Stimulated activated CD4-positive, alpha-beta T cell treated with anti-CD3 and anti-CD28 coated beads, Interleukin-2, amount 100 ng/mL, for 24 hours (primary cell): Measurements from ENCODE around the gene SIX1.

ENCODE experiments used
- DNase-seq, 2 donors: peaks; one replicate each; pipeline ENCODE4 v3.0.0-alpha.2; 2020

Gene SIX1

DNA sequence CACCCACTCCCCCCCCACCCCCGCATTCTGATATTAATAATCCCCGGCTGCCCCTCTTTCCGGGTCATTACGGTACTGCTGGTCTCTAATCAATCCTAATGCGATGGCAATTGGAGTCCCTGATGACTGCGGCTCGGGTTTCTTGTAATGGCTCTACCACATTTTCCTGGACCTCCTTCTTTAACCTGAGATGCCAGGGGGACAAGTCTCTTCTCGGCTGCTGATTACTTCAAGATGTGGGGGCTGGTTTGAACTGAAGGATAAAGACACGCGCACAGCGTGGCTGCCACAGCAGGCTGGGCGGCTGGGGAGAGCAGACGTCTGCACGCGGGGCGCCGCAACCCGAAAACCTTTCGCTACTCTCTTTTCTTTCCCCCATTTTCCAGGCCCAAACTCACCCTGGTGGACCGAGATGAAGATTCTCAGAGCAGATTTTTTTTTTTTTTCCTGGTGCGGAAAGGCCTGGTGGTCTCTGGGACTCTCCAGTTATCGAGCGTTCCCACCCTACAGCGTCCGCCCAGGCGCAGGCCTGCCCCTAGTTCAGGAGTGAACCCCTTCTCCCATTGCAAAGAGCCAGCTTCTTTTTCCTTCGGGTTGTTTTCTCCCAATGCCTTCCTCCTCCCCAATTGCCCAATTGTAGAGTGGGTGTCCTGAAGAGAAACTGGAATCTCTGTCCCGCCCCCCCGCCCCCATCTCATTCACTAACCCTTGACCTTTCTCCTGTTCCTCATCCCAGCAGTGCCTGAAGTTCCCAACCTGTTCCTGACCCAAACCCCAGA, 6.0 kb upstream of the SIX1 start:
- DNase-seq, result no peak

DNA sequence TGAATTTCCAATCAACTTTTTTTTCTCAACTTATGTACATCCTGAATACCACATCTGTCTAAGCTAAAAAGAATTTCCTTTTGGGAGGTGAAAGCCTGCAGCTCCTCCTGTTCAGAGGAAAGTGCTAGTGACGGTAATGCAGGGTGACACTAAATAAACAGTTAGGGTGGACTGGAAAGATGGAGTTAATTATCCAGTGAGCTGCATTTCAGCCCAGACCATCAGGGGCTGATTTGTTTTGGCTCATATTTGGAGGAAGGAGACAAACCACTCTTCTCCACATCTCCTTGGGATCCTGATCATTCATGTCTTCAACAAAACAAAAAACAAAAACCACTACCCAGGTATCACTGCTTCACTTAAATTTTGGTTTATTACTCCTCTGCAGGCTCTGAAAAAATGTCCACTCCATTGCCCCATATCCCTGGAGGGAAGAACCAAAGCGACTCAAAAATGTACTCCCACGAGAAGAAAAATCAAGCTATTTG, 5.1 kb upstream of the SIX1 start:
- no peak for DNase-seq

DNA sequence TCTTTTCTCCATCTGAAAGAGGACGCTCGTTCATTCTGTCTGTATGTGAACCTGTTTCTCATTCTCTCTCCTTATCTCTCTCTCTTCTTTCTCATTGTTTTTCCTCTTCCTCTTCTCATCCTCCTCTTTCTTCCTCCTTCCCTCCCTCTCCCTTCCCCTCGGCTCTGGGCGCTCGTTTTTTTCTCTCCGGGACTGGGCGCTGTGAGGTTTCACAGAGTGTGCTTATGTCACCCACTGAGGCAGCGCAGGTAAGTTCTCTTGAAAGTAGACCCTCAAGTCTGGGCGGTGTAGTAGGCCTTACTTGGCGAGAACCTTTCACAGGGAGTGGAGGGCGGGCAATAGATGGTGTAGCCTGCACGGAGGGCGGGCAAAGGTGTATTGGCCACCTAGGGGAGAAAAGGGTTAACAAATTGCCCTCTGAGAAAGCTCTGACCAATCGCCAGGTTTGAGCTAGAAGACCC, 4.5 kb upstream of the SIX1 start:
- DNase-seq, result no peak

DNA sequence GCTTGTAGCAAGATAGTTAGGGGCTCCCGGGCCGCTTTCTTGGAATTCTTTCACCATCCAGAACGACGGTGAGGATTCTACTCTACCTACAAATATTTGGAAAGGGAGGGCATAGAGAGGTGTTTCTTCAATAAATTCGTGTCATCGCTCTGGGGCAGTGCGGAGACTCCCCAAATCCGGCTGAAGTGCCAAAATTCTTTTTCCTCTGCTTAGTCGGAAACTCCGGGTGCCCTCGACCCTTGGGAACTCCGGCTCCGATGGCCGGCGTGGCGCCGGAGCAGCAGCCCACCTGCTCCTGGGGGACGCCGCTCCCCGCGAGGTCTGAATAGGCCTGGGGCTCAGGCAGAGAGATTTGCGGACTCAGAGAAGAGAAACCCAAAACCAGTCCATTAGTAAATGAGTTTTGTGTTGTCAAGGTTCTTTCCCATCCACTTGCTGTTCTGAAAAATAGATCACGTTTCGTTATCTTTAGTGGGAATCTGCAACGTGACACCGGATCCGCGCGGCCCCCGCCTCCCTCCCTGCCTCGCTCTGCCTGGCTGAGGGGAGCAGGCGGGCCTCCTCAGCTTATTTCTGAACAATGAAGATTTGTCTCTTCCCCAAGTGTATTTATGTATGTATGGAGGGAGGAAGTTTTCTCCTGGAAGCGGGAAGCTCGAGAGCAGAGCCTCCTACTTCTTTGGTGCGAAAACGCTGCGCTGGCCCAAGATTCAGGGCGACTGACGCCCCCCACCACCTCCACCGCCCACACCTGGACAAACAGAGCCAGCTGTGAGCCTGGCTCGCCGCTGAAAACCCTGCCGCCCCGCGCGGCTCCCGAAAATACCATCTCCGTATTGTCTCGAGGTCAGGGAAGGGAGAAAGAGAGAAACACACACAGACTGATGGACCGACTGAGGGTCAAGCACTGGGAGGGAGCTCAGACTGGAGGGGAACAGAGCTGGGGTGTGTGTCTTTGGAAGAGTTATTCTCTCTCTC, 3.7 kb upstream of the SIX1 start:
- DNase-seq, result no peak

DNA sequence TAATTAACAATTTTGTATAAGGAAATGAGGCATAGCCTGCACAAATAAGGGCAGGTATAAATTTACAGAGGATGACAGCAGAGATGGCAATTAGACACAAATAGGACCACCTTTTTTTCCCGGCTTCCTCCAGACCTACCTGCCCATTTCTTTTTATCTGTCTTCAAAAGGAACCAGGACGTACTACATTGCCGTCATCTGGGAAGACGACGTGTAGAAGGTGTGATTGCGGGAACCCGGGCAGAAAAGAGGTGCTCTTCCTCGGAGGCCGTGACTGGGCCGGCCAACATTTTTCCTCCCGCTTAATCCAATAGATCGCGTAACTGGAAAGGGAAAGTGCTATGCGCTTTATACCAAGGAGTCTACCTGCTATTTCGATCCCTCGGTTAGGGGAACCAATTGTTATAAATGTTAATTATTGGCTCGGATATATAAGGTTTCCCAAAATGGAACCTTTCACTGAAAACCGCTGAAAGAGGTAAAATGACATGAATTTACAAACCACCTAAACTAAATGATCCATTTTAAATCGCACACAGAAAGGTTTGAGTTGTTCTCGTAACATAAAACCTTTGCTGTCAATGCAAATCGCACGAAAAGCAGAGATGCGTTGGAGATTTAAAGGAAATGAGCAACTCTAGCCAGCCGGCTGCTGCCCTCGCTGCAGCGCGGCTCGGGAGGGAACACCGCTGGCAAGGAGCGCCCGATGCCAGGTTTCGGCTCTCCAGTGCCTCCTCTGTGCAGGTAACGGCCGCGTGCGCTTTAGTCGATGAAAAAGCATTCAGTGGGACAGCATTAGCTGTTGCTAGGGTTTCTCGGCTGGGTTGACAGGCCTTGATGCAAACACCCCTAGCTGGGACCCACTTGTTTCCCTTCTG, 2.8 kb upstream of the SIX1 start:
- no peak for DNase-seq

DNA sequence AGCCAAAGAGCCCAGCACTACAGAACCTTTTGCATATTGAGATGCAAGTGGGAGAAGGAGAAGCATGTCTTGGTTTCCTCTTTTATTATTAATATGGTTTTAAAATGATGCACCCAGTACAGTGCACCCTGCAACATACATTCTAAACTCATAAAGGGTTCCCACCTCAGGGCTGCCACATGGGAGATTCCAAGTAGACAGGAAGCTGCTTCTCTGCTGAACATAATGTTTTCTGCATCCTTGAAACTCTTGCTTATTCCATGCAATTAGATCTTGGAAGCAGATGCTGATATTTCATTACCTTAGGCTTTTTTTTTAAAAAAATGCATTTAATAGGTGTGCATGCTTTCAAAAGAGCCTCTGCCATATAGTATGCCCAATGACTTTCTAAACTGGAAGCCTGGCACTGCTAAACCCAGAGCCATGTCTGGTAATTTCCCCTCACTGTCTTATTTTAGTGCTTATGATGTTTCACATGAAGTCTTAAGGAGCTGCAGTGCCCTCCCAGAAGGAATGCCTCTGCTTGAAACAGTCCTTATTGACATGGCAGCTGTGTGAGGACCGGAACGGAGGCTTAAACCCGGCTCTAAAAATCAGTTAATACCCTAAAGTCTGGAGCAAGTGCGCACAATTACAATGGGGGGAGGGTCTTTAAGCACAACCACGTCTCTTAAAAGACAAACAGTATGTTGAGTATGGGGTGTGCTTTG, 2.0 kb upstream of the SIX1 start:
- no peak for DNase-seq

DNA sequence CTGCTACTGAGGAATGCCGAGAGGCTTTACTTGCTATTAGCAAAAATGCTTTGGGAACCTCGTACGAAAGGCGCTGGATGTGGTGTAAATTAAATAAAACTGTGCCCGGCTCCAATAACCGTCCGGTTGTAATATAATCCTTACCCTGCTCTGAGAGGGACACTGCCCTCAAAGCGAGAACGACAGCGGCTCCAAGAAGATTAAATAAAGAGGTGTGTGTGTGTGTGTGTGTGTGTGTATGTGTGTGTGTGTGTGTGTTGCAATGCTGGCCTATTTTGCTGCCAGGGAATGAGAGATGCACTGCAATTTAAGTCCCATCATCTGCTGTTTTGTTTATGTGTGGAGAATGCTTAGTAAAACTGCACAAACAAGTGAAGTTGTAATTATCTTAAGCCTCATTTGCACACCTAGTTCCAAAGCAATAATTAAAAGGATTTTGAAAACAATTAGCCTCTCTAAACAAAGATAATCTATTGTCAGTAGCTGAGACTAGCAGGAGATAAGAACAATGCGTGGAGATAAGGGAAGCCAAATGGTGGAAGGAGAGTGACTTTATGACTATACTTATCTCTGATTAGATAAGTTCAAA, 1.2 kb upstream of the SIX1 start:
- DNase-seq, result no peak

DNA sequence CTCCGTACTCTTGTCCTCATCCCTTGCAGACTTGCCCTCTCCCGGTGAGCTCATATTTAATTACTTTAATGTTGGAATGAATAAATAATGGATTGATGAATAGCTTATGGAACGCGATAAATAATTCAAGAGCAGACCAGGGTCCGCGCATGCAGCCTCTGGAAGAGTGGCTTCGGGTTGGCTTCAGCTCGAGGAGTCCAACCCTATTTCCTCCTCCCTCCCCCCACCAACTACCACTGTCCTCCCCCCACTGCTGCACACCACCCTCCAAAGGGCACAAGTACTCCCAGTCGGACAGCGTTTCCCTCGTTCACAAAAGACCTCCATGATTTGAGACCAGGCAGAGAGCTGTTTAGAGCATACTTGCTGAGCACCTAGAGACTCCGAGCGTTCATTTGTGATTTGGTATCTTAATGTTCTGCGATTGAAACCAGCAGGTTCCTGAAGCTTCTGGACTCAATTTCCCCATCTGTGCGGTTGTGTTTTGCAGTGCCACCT, 647 bp upstream of the SIX1 start:
- no peak for DNase-seq

DNA sequence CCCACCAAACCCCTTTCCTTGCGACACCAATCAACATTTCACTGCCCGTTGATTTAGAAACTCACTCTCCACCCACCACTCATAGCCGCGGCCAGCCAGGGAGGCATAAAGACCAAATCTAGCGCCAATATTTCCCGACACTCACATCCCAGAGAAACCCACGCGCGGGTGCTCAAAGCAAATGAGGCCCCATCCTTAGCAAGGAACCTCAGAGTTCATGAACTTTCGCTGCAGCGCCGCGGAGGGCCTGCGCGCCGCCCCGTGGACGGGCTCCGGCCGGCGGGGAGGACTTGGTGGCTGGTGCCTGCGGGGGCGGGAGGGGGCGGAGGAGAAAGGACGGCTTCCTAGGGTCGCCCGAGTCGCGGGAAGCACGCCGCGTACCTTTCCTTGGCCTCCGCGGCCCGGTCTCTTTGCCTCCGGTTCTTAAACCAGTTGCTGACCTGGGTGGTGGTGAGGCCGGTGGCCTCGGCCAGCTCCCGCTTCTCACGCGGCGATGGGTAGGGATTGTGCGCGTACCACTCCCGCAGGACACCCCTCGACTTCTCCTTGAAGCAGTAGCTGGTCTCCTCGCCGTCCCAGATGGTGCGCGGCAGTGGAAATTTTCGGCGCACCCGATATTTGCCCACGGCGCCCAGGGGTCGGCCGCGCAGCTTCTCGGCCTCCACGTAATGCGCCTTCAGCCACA, 886 bp downstream of the SIX1 start:
- no peak for DNase-seq

DNA sequence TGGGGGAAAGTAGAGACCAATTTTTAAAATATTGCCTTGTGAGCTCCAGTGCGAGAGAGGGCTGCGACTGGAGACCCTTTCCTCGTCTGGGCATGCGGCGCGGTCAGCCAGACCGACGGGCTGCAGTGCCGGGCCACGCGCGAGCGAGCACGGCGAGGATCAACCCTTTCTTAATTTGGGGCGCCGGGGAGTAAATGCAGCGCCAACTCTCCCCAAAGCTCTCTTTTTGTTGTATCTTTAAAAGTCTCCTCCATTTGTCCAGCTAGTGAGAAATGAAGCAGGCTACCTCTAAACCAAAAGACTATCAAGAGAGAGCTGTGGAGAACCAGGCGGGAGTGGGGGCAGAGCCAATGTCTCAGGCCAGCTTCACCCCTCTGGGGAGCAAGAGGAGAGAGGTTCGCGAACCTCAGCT, 1.4 kb downstream of the SIX1 start:
- no peak for DNase-seq

DNA sequence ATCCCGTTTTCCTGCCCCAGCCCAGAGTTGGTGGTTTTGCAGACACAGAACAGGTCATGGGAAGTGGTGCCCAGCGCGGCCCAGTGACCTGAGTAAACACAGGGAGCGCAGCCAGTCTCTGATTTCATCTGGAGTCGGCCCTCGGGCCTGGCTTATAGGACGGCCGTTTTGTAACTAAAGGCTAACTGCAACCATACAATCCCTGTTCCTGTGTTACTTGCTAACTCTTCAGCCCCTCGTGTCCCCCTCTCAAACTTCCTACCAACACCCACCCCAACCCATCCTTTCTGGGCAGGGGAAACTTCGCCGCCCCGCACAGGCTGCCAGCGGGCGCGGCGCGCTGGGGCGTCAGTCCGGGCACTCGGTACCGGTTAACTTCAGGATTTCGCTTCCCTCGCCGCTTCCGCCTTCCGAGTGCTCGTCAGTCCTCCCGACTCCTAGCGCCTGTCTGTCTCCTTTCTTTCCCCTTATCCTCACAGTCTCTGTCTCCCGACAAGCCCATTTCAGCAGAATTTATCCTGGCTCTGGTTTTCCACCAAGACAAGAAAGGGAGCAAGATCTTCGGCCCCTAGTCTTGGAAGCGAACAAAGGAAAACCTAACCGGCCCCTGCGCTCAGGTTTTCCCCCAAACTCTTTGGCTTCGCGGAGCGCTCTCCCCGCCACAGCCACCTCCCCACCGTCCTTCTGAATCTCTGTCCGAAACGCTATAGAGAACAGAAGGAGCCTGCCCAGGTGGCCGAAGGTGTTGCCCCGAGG, 2.0 kb downstream of the SIX1 start:
- DNase-seq, result no peak

DNA sequence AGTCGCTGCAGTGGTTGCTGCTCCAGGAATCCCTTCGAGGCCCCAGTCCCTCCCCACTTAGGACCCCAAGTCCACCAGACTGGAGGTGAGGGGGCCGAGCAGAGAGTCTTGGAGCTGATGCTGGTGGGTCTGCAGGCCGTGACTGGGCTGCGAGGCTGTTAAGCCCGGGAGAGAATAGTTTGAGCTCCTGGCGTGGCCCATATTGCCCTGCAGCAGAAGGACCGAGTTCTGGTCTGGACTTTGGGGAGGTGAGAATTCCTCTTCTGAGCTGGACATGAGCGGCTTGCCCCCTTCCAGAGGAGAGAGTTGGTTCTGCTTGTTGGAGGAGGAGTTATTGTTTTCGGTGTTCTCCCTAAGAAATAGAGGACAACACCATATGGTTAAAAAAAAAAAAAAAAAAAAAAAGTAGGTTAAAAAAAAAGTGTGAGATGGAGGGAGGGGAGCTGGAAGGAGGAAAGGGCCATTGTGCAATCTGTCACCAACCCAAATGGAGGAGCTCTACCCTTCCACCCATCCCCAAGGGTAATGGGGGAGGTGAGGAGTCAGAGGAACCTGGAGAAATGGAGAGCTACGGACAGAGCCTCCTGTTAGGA, 3.0 kb downstream of the SIX1 start:
- DNase-seq, result no peak

DNA sequence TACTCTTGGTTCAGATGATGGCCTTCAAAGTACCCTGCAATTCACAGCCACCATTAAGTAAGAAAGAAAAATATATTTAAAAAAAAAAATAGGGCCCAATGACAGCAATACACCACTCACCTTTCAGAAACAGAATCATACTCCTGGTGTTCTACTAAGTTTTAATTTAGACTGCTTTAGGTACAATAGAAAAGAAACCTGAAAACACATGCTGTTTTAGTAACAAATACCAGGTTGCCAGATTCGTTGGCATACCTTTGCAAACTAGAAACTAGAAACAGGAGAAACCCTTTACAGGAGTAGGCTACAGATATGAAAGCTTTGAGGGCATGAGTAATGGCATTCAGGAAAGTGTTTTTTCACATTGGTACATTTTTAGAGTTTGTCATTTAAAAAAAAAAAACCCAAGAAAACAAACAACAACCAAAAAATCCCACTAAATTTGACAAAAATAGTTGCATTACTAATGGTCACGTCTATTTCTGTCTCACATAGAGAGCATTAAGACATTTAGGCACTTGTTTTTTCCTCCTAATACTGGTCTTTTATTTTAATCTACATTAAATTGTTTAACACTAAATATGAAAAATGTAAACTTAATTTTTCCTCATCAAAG, 4.0 kb downstream of the SIX1 start:
- no peak for DNase-seq

DNA sequence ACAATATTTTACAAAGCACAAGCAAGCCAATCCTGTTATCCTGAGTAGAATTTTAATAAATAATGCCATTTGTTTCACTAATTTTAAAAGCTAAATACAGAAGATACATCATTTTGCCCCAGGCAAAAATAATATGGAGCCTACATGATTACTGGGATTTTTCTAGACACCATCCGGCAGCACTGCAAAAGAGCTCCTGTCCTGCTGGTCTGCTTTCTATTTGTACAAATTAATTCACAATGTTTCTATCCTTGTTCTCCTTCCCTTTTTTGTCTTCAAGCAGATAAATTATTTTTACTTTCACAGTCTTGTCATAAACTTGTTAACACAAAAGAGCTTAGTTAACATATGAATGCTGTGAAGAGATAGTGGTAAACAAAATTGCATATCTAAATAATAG, 4.6 kb downstream of the SIX1 start:
- no peak for DNase-seq

DNA sequence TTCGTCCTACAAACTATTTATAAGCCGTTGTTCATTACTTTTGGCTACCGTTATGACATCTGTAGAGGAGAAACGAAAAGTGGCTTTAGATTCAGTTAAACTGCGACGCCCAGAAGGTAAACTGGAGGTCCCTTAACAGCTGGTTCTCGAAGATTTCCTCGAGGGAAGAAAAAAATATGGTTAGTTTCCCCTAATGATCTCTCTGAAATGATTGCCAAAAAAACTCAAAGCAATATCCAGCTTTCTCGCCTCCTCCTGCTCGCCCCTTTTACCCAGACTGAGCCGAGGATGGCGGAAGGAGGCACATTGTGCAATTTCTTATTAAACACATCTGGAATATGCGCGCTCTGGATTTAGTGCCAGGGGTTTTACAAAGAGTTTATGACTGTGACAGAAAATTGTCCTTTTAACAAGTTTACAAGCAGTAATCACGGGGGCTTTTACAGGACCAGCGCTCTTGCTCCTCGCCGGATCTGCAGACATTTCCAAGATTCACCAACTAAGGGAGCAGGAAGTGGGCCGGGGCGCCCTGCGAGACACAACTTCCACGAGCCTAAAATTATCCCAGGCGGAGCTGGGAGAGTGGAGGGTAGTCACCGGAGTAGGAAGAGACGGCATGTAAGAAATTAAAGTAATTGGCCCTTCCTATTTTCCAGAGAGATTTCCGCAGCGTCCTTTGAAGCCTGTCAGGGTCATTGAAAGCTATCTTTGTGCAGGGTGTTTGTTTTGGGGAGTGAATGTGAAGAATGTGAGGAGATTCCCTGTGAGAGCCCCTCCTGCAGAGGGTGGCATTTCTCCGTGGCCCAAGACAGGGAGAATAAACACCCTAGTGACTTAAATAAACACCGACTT, 5.6 kb downstream of the SIX1 start:
- no peak for DNase-seq

DNA sequence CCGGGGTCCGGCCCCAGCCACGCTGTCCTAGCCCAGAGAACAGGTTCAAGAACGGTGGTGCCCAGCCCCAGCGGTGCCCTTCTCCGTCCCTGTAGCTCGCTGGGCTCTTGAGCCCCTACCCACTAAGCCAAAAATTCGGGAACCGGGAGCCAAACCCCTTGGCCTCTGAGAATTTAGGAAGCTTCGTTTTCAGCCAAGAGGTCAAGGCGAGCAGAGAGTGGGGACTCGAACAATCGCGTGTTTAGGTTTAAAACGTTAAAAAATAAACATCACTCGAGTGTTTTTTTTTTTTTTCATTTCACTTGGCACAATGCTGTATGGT, 6.2 kb downstream of the SIX1 start:
- no peak for DNase-seq

DNA sequence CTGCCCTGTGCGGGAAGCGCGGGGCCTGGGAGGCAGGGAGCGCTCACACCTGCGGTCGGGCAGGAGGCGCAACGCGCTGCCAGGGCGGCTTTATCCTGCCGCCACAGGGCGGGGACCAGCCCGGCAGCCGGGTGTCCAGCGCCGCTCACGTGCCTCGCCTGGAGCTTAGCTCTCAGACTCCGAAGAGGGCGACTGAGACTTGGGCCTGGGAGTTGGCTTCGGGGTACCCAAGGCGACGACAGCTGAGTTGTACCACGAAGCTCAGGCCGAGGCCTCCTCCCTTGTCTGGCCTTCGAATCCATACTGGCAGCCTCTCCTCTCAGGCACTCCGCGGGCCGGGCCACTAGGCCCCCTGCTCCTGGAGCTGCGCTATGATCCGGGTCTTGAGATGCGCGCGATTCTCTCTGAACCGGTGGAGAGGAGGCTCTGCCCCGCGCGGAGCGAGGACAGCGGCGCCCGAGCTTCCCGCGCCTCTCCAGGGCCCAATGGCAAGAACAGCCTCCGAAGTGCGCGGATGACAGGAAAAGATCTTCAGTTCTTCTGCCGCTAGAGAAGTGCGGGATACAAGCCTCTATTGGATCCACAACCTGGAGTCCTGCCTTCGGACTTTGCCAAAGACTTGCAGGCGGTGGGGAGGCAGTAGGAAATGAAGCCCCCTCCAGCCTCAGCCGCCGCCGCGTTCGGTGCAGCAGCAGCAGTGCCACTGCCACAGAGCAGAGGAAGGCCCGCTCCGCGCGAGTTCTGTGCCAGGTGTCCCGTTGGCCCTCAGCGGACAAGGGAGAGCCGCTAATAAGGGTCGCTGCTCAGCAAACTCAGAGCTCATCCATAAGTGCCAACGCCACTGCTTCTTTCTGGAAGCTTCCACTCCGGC, 6.8 kb downstream of the SIX1 start:
- no peak for DNase-seq
